HUES64 (cell line): ENCODE measurements around the gene RESP18.
"Not testable (repeated sequence)": the region's sequence is repeated elsewhere in the genome, so short reads cannot be mapped to it uniquely, and the experiment has no call there.

Source experiments
- H3K27ac ChIP-seq: 2 replicates; pipeline ENCODE4 v1.7.0; 2013; ENCODE audit warnings: low read depth, low read length, inconsistent platforms
- H3K27me3 ChIP-seq: 2 replicates; pipeline ENCODE4 v1.6.1; 2013; ENCODE audit warnings: mild to moderate bottlenecking, low read length; ENCODE audit not compliant: insufficient read depth
- H3K36me3 ChIP-seq: 2 replicates; pipeline ENCODE4 v1.6.1; 2013; ENCODE audit warnings: mild to moderate bottlenecking, low read length; ENCODE audit not compliant: insufficient read depth
- H3K4me1 ChIP-seq: 2 replicates; pipeline ENCODE4 v1.6.1; 2013; ENCODE audit warnings: mild to moderate bottlenecking, low read length, moderate library complexity; ENCODE audit not compliant: insufficient read depth
- H3K4me3 ChIP-seq: 2 replicates; pipeline ENCODE4 v1.5.1; 2013; ENCODE audit warnings: mild to moderate bottlenecking, low read length, moderate library complexity
- H3K9ac ChIP-seq: 2 replicates; pipeline ENCODE4 v1.6.1; 2013; ENCODE audit warnings: mild to moderate bottlenecking, low read depth, low read length
- H3K9me3 ChIP-seq: 2 replicates; pipeline ENCODE4 v1.6.1; 2013; ENCODE audit warnings: low read depth, low read length; ENCODE audit not compliant: insufficient read depth
- WGBS: fragments of 150-250, 120-280 bp; methylation state at CpG from one replicate; pipeline ENCODE4 v1.1.7; 2013; ENCODE audit warnings: missing lambda C conversion rate; 5-methylcytosine and 5-hydroxymethylcytosine counted together

Gene RESP18

DNA sequence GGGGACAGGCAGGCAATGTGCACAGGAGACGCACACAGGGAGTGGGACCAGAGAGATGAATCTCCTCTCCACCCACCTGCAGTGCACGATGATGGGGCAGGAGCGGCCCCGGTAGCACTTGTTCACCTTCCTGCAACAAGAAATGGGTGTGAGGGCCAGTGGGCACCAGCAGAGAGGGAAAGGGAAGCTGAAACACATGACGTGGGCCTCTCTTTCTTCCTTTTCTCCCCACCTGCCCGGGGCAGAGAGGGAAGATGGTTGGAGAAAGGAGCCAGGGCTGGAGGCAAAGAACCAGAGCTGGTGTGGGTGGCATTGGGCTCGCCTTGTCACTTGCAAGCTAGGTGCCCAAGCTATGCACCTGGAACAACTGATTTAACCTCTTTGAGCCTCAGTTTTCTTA, 41.1 kb downstream of the RESP18 start:
- no peaks in the 10 kb centered on the region for H3K9me3 ChIP-seq
- H3K9ac ChIP-seq, result no peak overlapping the region
- no peaks in the 10 kb centered on the region for H3K36me3 ChIP-seq
- H3K27ac ChIP-seq, result no peak overlapping the region
- 88% methylated on average over 4 of the region's 7 CpGs for WGBS
- H3K4me1 ChIP-seq, result peaks cover 2% of the 10 kb centered on the region; the same call in 1 of the 2 replicates
- H3K27me3 ChIP-seq, result peaks cover 11% of the 10 kb centered on the region
- no peak overlapping the region for H3K4me3 ChIP-seq

DNA sequence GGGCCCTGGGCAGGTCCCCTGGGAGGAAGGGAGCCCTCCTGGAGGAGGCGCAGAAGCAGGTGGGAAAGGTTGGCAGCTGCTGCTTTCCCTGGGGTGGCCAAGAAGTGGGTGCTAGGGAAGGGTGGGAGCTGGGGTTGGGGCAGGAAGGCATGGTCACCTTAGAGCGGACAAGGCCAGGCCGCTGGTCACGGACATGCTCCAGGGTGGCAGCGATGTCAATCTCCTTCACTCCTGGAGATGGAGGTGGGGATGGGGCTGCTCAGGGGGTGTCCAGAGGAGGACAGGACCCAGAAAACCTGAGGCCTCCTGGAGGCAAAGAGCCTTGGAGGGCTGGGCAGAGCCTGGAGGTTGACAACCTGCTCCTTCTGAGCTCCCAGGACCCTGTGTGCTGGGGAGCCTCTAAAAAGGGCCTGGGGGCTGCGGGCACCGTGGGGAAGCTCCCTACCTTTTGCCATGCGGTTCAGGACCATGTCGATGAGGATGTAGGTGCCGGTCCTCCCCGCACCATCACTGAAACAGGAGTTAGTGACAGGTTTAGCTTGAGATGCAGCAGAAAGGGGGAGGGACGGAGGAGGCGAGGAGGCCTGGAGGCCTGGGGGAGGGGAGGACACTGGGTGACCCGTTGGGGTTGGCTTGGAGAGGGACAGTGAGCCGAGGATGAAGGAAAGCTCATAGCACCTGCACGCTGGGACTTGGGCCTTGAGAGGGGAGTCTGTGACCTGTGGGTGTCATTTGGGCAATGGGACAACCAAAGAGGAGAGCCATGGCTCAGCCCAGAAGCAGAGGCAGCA, 42.0 kb downstream of the RESP18 start:
- H3K4me3 ChIP-seq, result no peak overlapping the region
- peaks cover 6% of the 10 kb centered on the region for H3K27me3 ChIP-seq
- 89% methylated on average over 16 of the region's 16 CpGs for WGBS
- peaks cover 5% of the 10 kb centered on the region; the same call in 1 of the 2 replicates for H3K4me1 ChIP-seq
- H3K27ac ChIP-seq, result no peak overlapping the region
- no peaks in the 10 kb centered on the region for H3K9me3 ChIP-seq
- H3K9ac ChIP-seq, result no peak overlapping the region
- no peaks in the 10 kb centered on the region for H3K36me3 ChIP-seq

DNA sequence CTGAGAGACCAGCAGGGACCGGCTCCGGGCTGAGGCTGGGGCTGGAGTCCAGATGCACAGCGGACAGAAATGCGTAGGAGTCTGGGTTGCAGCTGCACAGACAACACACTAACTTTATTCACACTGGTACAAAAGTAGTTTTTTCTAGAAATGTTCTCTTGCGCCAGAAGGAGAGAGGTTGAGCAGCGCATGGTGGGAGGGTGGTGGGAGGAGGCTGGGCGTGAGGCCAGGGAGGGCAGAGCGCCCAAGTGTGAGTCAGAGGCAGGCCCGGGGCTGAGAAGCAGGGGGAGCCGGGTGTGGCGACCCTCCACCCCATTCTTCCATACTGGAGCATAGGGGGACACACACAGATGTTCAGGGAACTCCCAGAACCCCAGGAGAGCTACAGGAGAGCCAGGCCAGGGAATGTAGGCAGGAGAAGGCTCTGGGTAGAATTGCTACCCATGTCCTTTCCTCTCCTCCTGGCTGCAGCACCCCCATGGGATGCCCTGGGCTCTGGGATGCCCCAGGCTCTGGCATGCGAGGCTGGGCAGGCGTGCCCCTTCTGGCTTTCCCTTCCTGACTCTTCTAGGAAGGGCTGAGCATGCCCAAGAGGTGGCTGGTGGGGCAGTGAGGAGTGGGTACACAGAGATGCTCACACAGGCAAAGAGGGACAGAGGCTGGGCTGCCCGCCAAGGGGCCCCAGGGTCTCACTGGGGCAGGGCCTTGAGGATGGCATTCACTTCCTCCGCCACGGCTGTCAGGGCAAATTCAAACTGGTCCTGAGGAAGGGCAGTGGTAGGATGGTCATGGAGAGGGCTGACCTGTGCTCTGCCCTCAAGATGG, 42.8 kb downstream of the RESP18 start:
- H3K9me3 ChIP-seq, result no peaks in the 10 kb centered on the region
- peaks cover 5% of the 10 kb centered on the region; the same call in 1 of the 2 replicates for H3K4me1 ChIP-seq
- H3K36me3 ChIP-seq, result peaks cover 2% of the 10 kb centered on the region; the same call in 1 of the 2 replicates
- H3K27ac ChIP-seq, result no peak overlapping the region
- H3K27me3 ChIP-seq, result no peaks in the 10 kb centered on the region
- no peak overlapping the region for H3K9ac ChIP-seq
- no peak overlapping the region for H3K4me3 ChIP-seq
- WGBS, result 85% methylated on average over 15 of the region's 16 CpGs

DNA sequence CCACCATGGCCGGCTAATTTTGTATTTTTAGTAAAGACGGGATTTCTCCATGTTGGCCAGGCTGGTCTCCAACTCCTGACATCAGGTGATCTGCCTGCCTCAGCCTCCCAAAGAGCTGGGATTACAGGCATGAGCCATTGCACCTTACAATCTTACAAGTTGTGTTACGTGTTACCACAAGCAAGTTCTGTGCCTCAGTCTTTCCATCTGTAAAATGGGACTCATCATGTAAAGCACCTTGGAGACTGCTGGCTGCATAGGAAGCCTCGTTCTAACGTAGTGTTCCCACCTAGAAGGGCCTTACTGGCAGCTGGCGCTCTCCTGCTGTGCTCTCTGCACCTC, 43.4 kb downstream of the RESP18 start:
- Histone ChIP-seq H3K9ac (no peak overlapping the region), H3K4me3 (no peak overlapping the region), H3K36me3 (peaks cover 3% of the 10 kb centered on the region; the same call in 1 of the 2 replicates), H3K27me3 (no peaks in the 10 kb centered on the region), H3K9me3 (no peaks in the 10 kb centered on the region), H3K27ac (no peak overlapping the region), H3K4me1 (peaks cover 5% of the 10 kb centered on the region; the same call in 1 of the 2 replicates)
- WGBS, result 86% methylated on average over 6 of the region's 6 CpGs

DNA sequence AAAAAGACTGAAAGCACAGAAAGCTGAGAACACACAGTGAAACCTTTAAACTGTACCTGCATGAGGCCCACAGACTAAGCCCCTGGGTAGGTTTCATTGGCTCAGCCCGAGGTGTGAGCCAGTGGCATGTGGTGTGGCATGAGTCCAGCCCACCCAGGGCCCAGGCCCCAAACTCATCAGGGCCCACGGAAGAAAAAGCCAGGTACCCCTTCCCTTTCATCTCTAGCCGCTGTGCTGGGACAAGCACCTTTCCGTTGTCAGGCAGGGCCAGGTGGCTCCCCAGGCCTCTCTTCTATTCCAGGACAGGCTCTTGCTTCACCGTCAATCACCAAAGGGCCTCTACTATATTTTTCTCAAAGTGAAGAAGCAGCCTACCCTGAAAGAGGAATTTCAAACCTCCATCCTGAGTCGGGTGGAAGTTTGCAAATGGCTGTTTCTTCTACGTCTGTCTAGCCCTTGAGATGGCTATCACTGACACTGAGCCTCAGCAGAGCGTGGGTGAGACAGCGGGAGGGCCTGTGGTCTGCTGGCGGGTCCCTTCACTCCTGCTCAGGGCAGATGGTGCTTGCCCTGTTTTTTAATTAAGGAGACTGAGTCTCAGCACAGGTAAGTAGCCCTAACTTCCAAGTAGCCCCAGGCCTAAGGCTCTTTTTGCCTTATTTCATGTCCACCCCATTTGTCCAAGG, 44.8 kb downstream of the RESP18 start:
- Histone ChIP-seq H3K36me3 (peaks cover 5% of the 10 kb centered on the region), H3K4me3 (no peak overlapping the region), H3K9ac (no peak overlapping the region), H3K4me1 (peaks cover 5% of the 10 kb centered on the region; the same call in 1 of the 2 replicates), H3K27ac (no peak overlapping the region), H3K9me3 (no peaks in the 10 kb centered on the region), H3K27me3 (no peaks in the 10 kb centered on the region)
- 89% methylated on average over 10 of the region's 10 CpGs for WGBS

- 97% methylated on average over 6 of the region's 6 CpGs for WGBS
These were observed 45.5 kb downstream of the RESP18 start for GRCh38 chr2:219287116-219287440.

GRCh38 chr2:219286436-219287115, 46.0 kb downstream of the RESP18 start:
- H3K27me3 ChIP-seq, result no peaks in the 10 kb centered on the region
- H3K9me3 ChIP-seq, result no peaks in the 10 kb centered on the region
- no peak overlapping the region for H3K27ac ChIP-seq
- no peak overlapping the region for H3K4me3 ChIP-seq
- peaks cover 5% of the 10 kb centered on the region; the same call in 1 of the 2 replicates for H3K4me1 ChIP-seq
- H3K9ac ChIP-seq, result no peak overlapping the region
- WGBS, result 92% methylated on average over 12 of the region's 12 CpGs
- peaks cover 11% of the 10 kb centered on the region for H3K36me3 ChIP-seq

More at GRCh38 chr2:219287116-219287440, 45.5 kb downstream of the RESP18 start:
- not testable (repeated sequence) for H3K4me3 ChIP-seq, H3K9ac ChIP-seq, H3K27ac ChIP-seq, H3K27me3 ChIP-seq, H3K9me3 ChIP-seq, H3K4me1 ChIP-seq
- peaks cover 11% of the 10 kb centered on the region for H3K36me3 ChIP-seq

DNA sequence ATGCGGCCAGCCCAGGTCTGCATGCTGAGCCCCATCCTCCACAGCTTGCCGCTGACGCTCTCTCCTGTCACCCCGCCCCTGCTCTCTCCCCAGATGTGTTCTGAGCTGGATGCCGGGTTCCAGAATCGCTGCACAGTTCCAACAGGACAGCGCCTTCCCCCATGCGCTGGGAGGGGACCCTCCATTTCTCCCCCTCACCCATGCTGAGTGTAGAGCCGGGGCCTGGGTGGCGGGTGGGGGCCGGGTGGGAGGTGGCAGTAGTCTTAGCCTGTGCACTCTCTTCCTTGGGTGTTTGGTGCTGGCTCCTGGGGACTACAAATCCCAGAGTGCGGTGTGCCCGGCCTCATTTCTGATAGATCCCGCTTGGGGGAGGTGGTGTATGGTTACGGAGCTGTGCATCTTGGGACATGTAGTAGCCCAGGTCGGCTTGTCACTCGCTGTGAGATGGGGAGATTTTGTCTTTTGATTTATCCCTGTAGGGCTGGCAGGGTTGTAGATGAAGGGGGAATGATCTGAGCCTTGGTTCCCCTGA, 46.6 kb downstream of the RESP18 start:
- no peaks in the 10 kb centered on the region for H3K27me3 ChIP-seq
- H3K36me3 ChIP-seq, result peaks cover 14% of the 10 kb centered on the region
- 74% methylated on average over 13 of the region's 17 CpGs for WGBS
- H3K4me3 ChIP-seq, result no peak overlapping the region
- peaks cover 5% of the 10 kb centered on the region; the same call in 1 of the 2 replicates for H3K4me1 ChIP-seq
- no peaks in the 10 kb centered on the region for H3K9me3 ChIP-seq
- no peak overlapping the region for H3K27ac ChIP-seq
- no peak overlapping the region for H3K9ac ChIP-seq

GRCh38 chr2:219285373-219285735, 47.2 kb downstream of the RESP18 start:
- 95% methylated on average over 12 of the region's 12 CpGs for WGBS
- Histone ChIP-seq H3K36me3 (peaks cover 15% of the 10 kb centered on the region), H3K27ac (no peak overlapping the region), H3K4me3 (no peak overlapping the region), H3K27me3 (no peaks in the 10 kb centered on the region), H3K9me3 (no peaks in the 10 kb centered on the region), H3K4me1 (peaks cover 5% of the 10 kb centered on the region; the same call in 1 of the 2 replicates), H3K9ac (no peak overlapping the region)

DNA sequence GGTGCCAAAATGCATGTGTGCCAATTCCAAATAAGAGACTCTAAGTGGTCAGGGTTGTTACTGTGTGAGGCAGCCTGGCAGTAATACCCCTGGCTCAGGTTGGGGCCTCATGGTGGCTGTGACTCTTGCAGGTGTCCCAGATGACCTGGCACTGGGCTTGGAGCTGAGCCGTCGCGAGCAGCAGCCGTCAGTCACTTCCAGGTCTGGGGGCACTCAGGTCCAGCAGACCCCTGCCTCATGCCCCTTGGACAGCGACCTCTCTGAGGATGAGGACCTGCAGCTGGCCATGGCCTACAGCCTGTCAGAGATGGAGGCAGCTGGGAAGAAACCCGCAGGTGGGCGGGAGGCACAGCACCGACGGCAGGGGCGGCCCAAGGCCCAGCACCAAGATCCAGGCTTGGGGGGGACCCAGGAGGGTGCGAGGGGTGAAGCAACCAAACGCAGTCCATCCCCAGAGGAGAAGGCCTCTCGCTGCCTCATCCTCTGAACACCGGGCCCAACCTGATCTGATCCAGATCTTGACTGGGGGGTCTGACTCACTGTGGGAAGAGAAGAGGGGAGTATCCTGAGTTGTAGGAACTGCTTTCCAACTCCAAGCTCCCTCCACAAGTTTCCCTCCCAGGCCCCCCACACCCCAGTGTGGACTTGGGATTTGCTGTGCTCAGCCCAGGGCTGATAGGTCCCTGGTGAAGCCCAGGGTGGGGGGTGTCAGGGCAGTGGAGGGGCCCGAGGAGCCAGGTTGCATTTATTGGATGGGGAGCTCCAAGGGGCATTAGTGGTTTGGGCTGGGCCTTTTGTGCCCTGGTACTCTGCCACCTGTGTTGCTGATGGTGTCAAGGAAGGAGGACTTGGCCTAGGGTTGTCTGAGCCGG, 47.8 kb downstream of the RESP18 start:
- no peak overlapping the region for H3K27ac ChIP-seq
- H3K9me3 ChIP-seq, result no peaks in the 10 kb centered on the region
- no peaks in the 10 kb centered on the region for H3K27me3 ChIP-seq
- peaks cover 5% of the 10 kb centered on the region; the same call in 1 of the 2 replicates for H3K4me1 ChIP-seq
- no peak overlapping the region for H3K9ac ChIP-seq
- H3K4me3 ChIP-seq, result no peak overlapping the region
- WGBS, result 94% methylated on average over 16 of the region's 16 CpGs
- peaks cover 15% of the 10 kb centered on the region for H3K36me3 ChIP-seq
